HCT116 (cell line): ENCODE data around the gene SCYGR7. TPM values are rescaled to one million over a fixed set of nuclear protein-coding genes. Genes with fewer than 3 reads are reported as not detected.

ENCODE experiments used
- ATAC-seq: fragments of 200-7000 bp; cut with Tn5 transposase; 2 replicates; pipeline ENCODE4 v1.9.1; 2020; ENCODE audit warnings: mild to moderate bottlenecking, moderate library complexity
- BruUV-seq: library from RNA; stranded (reverse); fragments of 400-500 nt; replicated peaks from 2 replicates; lab custom pipeline; 2021; lab: Mats Ljungman, UMichigan
- CTCF ChIA-PET: fragments of 300-600 bp; sonication (Branson Sonifier 250); formaldehyde crosslinking; loops from one replicate; lab custom pipeline; 2021; ENCODE audit warnings: antibody characterized with exemption; lab: Charles Lee
- POLR2A ChIA-PET: fragments of 300-600, 350-600 bp; sonication (Branson Sonifier 250); formaldehyde crosslinking; loops from one replicate; lab custom pipeline; 2021; ENCODE audit warnings: antibody characterized with exemption; lab: Charles Lee
- RAD21 ChIA-PET, 2 experiments: fragments of 300-600 bp; sonication (Branson Sonifier 250); formaldehyde crosslinking; loops; one replicate each; lab custom pipeline; 2023; ENCODE audit warnings: low total read pairs in 2 of 2; ENCODE audit not compliant: uncharacterized antibody in 2 of 2, unreplicated experiment in 2 of 2, low non-redundant PET in 1 of 2; lab: Charles Lee
- DNase-seq: peaks from one replicate; pipeline ENCODE4 v3.0.0-alpha.2; 2010; ENCODE audit warnings: low read depth, low spot score
- H2AFZ ChIP-seq: fragments of 200-600 bp; shearing (Covaris generic), sonication (generic); 2 replicates; pipeline ENCODE4 v1.6.1; 2017; ENCODE audit warnings: low read depth, mixed run types, mixed read lengths, antibody characterized with exemption, low read length; ENCODE audit not compliant: poor library complexity, severe bottlenecking
- H3K27ac ChIP-seq: 2 replicates; pipeline ENCODE4 v1.5.1; 2012; ENCODE audit warnings: low read depth, low read length
- H3K27me3 ChIP-seq: fragments of 200-600 bp; sonication (generic); 2 replicates; pipeline ENCODE4 v1.6.1; 2016; ENCODE audit warnings: mixed run types, low read length, mixed read lengths; ENCODE audit not compliant: insufficient read depth
- H3K36me3 ChIP-seq, 2 experiments: fragments of 200-500 bp in 1 of 2; fragments of 200-600 bp in 1 of 2; sonication (Bioruptor generic) in 1 of 2; sonication (generic) in 1 of 2; 2 replicates each; pipeline versions ENCODE4 v1.5.1 to v1.6.1; 2014 to 2016; ENCODE audit warnings: low read length in 2 of 2, inconsistent platforms in 1 of 2, mixed read lengths in 1 of 2, mixed run types in 1 of 2; ENCODE audit not compliant: insufficient read depth in 2 of 2, control insufficient read depth in 1 of 2
- H3K4me1 ChIP-seq, 2 experiments: fragments of 200-600 bp in 1 of 2; sonication (generic) in 1 of 2; 2 replicates each; pipeline versions ENCODE4 v1.5.1 to v1.6.1; 2012 to 2017; ENCODE audit warnings: low read length in 2 of 2, inconsistent platforms in 1 of 2, mild to moderate bottlenecking in 1 of 2, mixed read lengths in 1 of 2, mixed run types in 1 of 2, moderate library complexity in 1 of 2; ENCODE audit not compliant: insufficient read depth in 2 of 2, control insufficient read depth in 1 of 2
- H3K4me2 ChIP-seq: fragments of 200-600 bp; sonication (generic); 2 replicates; pipeline ENCODE4 v1.6.1; 2017; ENCODE audit warnings: mixed run types, low read length, mixed read lengths
- H3K4me3 ChIP-seq, 2 experiments: fragments of 200-600 bp in 1 of 2; sonication (generic) in 1 of 2; replicated peaks in 1 of 2; 2 replicates each; pipeline ENCODE4 v1.5.1; 2011 to 2016; ENCODE audit warnings: low read length in 2 of 2, control low read depth in 1 of 2, low read depth in 1 of 2, mild to moderate bottlenecking in 1 of 2, mixed read lengths in 1 of 2, mixed run types in 1 of 2
- H3K79me2 ChIP-seq: fragments of 200-600 bp; sonication (generic); 2 replicates; pipeline ENCODE4 v1.6.1; 2017; ENCODE audit warnings: mild to moderate bottlenecking, mixed run types, low read length, moderate library complexity, mixed read lengths; ENCODE audit not compliant: insufficient read depth
- H3K9ac ChIP-seq: fragments of 200-600 bp; sonication (generic); 2 replicates; pipeline ENCODE4 v1.6.1; 2016; ENCODE audit warnings: low read length, mixed read lengths
- H3K9me2 ChIP-seq: fragments of 200-600 bp; sonication (generic), shearing (Covaris generic); 2 replicates; pipeline ENCODE4 v1.6.1; 2017; ENCODE audit warnings: mixed run types, mild to moderate bottlenecking, moderate library complexity; ENCODE audit not compliant: insufficient read depth
- H3K9me3 ChIP-seq, 2 experiments: fragments of 200-500 bp in 1 of 2; fragments of 200-600 bp in 1 of 2; sonication (Bioruptor generic) in 1 of 2; sonication (generic) in 1 of 2; 2 replicates each; pipeline ENCODE4 v1.6.1; 2014 to 2017; ENCODE audit warnings: low read length in 2 of 2, mixed read lengths in 2 of 2, inconsistent platforms in 1 of 2, low read depth in 1 of 2, mild to moderate bottlenecking in 1 of 2, mixed run types in 1 of 2, moderate library complexity in 1 of 2; ENCODE audit not compliant: control insufficient read depth in 1 of 2, insufficient read depth in 1 of 2
- H4K20me1 ChIP-seq: fragments of 200-600 bp; sonication (generic), shearing (Covaris generic); 2 replicates; pipeline ENCODE4 v1.6.1; 2017; ENCODE audit warnings: mixed run types, mild to moderate bottlenecking, moderate library complexity; ENCODE audit not compliant: insufficient read depth
- CBX3 ChIP-seq: IDR thresholded peaks from 2 replicates; pipeline ENCODE4 v1.6.1; 2012; ENCODE audit warnings: low read depth
- EGR1 ChIP-seq: IDR thresholded peaks from 2 replicates; pipeline ENCODE4 v1.6.1; 2012; ENCODE audit warnings: low read depth
- ELF1 ChIP-seq: IDR thresholded peaks from 2 replicates; pipeline ENCODE4 v1.6.1; 2012; ENCODE audit warnings: low read depth, borderline replicate concordance
- EZH2phosphoT487 ChIP-seq: fragments of 200-600 bp; IDR thresholded peaks from 2 replicates; pipeline ENCODE4 v1.6.1; 2018; ENCODE audit warnings: antibody characterized with exemption, borderline replicate concordance
- FOSL1 ChIP-seq: IDR thresholded peaks from 2 replicates; pipeline ENCODE4 v1.6.1; 2012; ENCODE audit warnings: low read depth
- JUND ChIP-seq: IDR thresholded peaks from 2 replicates; pipeline ENCODE4 v1.6.1; 2012
- POLR2A ChIP-seq: IDR thresholded peaks from 2 replicates; pipeline ENCODE4 v1.7.0; 2011; ENCODE audit warnings: borderline replicate concordance; ENCODE audit not compliant: insufficient read depth, insufficient read length; ENCODE audit errors: extremely low read depth
- POLR2AphosphoS5 ChIP-seq: IDR thresholded peaks from 2 replicates; pipeline ENCODE4 v1.6.1; 2011; ENCODE audit warnings: mild to moderate bottlenecking, low read depth, low read length, moderate library complexity
- RAD21 ChIP-seq: IDR thresholded peaks from 2 replicates; pipeline ENCODE4 v1.6.1; 2012; ENCODE audit warnings: low read depth, mild to moderate bottlenecking
- SP1 ChIP-seq: IDR thresholded peaks from 2 replicates; pipeline ENCODE4 v1.6.1; 2012; ENCODE audit warnings: low read depth
- YY1 ChIP-seq: IDR thresholded peaks from 2 replicates; pipeline ENCODE4 v1.6.1; 2011; ENCODE audit warnings: low read length, low read depth, moderate library complexity, mild to moderate bottlenecking; ENCODE audit not compliant: insufficient replicate concordance; ENCODE audit errors: extremely low read depth
- ZNF274 ChIP-seq: fragments of 200-500 bp; sonication (Bioruptor generic); IDR thresholded peaks from 2 replicates; pipeline ENCODE4 v1.6.1; 2014; ENCODE audit warnings: mild to moderate bottlenecking, low read depth, low read length, inconsistent platforms
- intact Hi-C: fragments of 100-400 bp; cut with micrococcal nuclease; formaldehyde crosslinking; loops from 2 replicates; pipeline ENCODE4 v1.10.0; 2022
- total RNA-seq: library from RNA; stranded (reverse); gene quantifications from one replicate; pipeline ENCODE4 v1.2.1, GENCODE V29; 2021; ENCODE audit not compliant: unreplicated experiment
- TF ChIP-seq, protein P1 (sequence below): IDR thresholded peaks from 2 replicates; pipeline ENCODE4 v1.6.1; 2012
- TF ChIP-seq, protein P2 (sequence below): IDR thresholded peaks from 2 replicates; pipeline ENCODE4 v1.6.1; 2011; ENCODE audit warnings: mild to moderate bottlenecking, low read length, moderate library complexity; ENCODE audit not compliant: insufficient replicate concordance; ENCODE audit errors: extremely low read depth
- TF ChIP-seq, protein P3 (sequence below): IDR thresholded peaks from 2 replicates; pipeline ENCODE4 v1.6.1; 2012; ENCODE audit warnings: low read depth
- TF ChIP-seq, protein P4 (sequence below): IDR thresholded peaks from 2 replicates; pipeline ENCODE4 v1.6.1; 2012

The SCYGR7 gene
- total RNA-seq, 1 experiment from 2014 or later: not detected

DNA sequence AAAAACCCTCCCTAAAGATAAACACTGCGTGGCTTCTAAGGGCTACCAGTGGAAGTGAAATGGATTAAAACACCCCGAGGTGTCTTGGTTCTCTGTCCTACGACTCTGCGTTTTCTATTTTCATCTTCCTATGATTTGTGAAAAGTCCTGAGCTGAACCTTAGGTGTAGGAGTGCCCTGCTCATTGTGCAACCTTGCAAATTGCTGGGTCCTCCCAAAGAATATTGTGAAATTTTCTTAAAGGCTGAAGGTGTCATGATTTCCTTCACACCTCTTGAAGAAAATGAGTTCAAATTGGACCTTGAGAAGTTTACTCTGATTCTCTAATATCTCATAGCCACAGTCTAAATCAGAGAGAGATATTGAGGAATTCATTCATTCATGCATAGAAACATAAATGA lies 8.5 kb upstream of the SCYGR7 start:
- no TSS peak for BruUV-seq
- Histone ChIP-seq H4K20me1 (no peaks in the 10 kb centered on the region), H3K79me2 (no peaks in the 10 kb centered on the region), H3K4me3 (no peak overlapping the region), H3K9me3 (no peaks in the 10 kb centered on the region), H2AFZ (no peak overlapping the region), H3K9me2 (no peaks in the 10 kb centered on the region)
- no peak for ATAC-seq
- no peak for DNase-seq
- intact Hi-C loops: no loop called here
- POLR2A ChIA-PET: no interaction called here
- TF ChIP-seq ZNF274: no peak
- TF ChIP-seq, protein P1, sequence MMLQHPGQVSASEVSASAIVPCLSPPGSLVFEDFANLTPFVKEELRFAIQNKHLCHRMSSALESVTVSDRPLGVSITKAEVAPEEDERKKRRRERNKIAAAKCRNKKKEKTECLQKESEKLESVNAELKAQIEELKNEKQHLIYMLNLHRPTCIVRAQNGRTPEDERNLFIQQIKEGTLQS: no peak
- TF ChIP-seq, protein P2, sequence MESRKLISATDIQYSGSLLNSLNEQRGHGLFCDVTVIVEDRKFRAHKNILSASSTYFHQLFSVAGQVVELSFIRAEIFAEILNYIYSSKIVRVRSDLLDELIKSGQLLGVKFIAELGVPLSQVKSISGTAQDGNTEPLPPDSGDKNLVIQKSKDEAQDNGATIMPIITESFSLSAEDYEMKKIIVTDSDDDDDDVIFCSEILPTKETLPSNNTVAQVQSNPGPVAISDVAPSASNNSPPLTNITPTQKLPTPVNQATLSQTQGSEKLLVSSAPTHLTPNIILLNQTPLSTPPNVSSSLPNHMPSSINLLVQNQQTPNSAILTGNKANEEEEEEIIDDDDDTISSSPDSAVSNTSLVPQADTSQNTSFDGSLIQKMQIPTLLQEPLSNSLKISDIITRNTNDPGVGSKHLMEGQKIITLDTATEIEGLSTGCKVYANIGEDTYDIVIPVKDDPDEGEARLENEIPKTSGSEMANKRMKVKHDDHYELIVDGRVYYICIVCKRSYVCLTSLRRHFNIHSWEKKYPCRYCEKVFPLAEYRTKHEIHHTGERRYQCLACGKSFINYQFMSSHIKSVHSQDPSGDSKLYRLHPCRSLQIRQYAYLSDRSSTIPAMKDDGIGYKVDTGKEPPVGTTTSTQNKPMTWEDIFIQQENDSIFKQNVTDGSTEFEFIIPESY: no peak
- no peak for TF ChIP-seq JUND
- TF ChIP-seq ELF1: no peak
- TF ChIP-seq CBX3: no peak
- no peak for TF ChIP-seq EZH2phosphoT487
- TF ChIP-seq POLR2A: no peak
- no peak for TF ChIP-seq SP1
- no peak for TF ChIP-seq RAD21
- TF ChIP-seq, protein P3, sequence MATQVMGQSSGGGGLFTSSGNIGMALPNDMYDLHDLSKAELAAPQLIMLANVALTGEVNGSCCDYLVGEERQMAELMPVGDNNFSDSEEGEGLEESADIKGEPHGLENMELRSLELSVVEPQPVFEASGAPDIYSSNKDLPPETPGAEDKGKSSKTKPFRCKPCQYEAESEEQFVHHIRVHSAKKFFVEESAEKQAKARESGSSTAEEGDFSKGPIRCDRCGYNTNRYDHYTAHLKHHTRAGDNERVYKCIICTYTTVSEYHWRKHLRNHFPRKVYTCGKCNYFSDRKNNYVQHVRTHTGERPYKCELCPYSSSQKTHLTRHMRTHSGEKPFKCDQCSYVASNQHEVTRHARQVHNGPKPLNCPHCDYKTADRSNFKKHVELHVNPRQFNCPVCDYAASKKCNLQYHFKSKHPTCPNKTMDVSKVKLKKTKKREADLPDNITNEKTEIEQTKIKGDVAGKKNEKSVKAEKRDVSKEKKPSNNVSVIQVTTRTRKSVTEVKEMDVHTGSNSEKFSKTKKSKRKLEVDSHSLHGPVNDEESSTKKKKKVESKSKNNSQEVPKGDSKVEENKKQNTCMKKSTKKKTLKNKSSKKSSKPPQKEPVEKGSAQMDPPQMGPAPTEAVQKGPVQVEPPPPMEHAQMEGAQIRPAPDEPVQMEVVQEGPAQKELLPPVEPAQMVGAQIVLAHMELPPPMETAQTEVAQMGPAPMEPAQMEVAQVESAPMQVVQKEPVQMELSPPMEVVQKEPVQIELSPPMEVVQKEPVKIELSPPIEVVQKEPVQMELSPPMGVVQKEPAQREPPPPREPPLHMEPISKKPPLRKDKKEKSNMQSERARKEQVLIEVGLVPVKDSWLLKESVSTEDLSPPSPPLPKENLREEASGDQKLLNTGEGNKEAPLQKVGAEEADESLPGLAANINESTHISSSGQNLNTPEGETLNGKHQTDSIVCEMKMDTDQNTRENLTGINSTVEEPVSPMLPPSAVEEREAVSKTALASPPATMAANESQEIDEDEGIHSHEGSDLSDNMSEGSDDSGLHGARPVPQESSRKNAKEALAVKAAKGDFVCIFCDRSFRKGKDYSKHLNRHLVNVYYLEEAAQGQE: no peak
- TF ChIP-seq, protein P4, sequence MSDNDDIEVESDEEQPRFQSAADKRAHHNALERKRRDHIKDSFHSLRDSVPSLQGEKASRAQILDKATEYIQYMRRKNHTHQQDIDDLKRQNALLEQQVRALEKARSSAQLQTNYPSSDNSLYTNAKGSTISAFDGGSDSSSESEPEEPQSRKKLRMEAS: no peak
- no peak for TF ChIP-seq EGR1
- TF ChIP-seq POLR2AphosphoS5: no peak
- no peak for TF ChIP-seq YY1
- TF ChIP-seq FOSL1: no peak
- TF ChIP-seq, all 23 proteins: peak for 0
- Histone ChIP-seq H3K36me3 (no peaks in the 10 kb centered on the region), H3K27me3 (no peaks in the 10 kb centered on the region), H3K27ac (no peak overlapping the region), H3K4me1 (no peaks in the 10 kb centered on the region), H3K4me2 (no peak overlapping the region), H3K9ac (no peak overlapping the region)
- ChIA-PET RAD21 (no interaction called here), CTCF (no interaction called here)
